Fibroblast of pulmonary artery (primary cell): ENCODE results near the gene ATP6V1C2.
"Not testable (repeated sequence)": the region's sequence is repeated elsewhere in the genome, so short reads cannot be mapped to it uniquely, and the experiment has no call there.

Source experiments
- DNase-seq: peaks from one replicate; pipeline ENCODE4 v3.0.0-alpha.2; 2010; ENCODE audit warnings: low read depth
- H3K4me3 ChIP-seq: replicated peaks from 2 replicates; pipeline ENCODE4 v1.5.1; 2011; ENCODE audit warnings: low read depth, mild to moderate bottlenecking, control low read depth, low read length, moderate library complexity
- CTCF ChIP-seq: IDR thresholded peaks from 2 replicates; pipeline ENCODE4 v1.5.1; 2011; ENCODE audit warnings: mild to moderate bottlenecking, control low read depth, low read length, inconsistent platforms; ENCODE audit errors: missing control alignments

Gene ATP6V1C2

GRCh38 chr2:10817413-10817812 is 96.0 kb downstream of the ATP6V1C2 start:
- H3K4me3 ChIP-seq: no peak overlapping the region
- no peak for DNase-seq
- peak; percentile 34 for TF ChIP-seq CTCF

GRCh38 chr2:10818305-10818704 is 96.9 kb downstream of the ATP6V1C2 start:
- DNase-seq, H3K4me3 ChIP-seq: not testable (repeated sequence)

- H3K4me3 ChIP-seq: no peak overlapping the region
- DNase-seq: no peak
- TF ChIP-seq CTCF: no peak
Measured at GRCh38 chr2:10818984-10819383, 97.6 kb downstream of the ATP6V1C2 start.

GRCh38 chr2:10819714-10820314 is 98.4 kb downstream of the ATP6V1C2 start:
- no peak for TF ChIP-seq CTCF
- DNase-seq: no peak
- no peak overlapping the region for H3K4me3 ChIP-seq

GRCh38 chr2:10820562-10820961 is 99.1 kb downstream of the ATP6V1C2 start:
- TF ChIP-seq CTCF: no peak
- no peak for DNase-seq
- no peak overlapping the region for H3K4me3 ChIP-seq

- no peak overlapping the region for H3K4me3 ChIP-seq
- TF ChIP-seq CTCF: no peak
- DNase-seq: no peak
Measured at GRCh38 chr2:10820978-10821695, 99.7 kb downstream of the ATP6V1C2 start.

GRCh38 chr2:10824191-10824590 is 102.8 kb downstream of the ATP6V1C2 start:
- no peak for DNase-seq
- no peak overlapping the region for H3K4me3 ChIP-seq
- no peak for TF ChIP-seq CTCF
